Central memory CD8-positive, alpha-beta T cell (primary cell): ENCODE results near the gene IPO4.
A peak's percentile ranks its signal among the peaks of the same experiment; 100 is the strongest.

Source experiments
- ATAC-seq: fragments of 150-1000 bp; cut with Tn5 transposase; replicated peaks from 2 replicates; pipeline ENCODE4 v1.10.0; 2022; ENCODE audit warnings: mild to moderate bottlenecking, moderate FRiP score, moderate number of reproducible peaks; ENCODE audit not compliant: poor library complexity, severe bottlenecking; ENCODE audit errors: extremely low read depth
- DNase-seq, 2 donors: peaks; one replicate each; pipeline ENCODE4 v3.0.0; 2021; ENCODE audit warnings: low spot score in 2 of 2
- H3K27ac Mint-ChIP-seq: one replicate; pipeline ENCODE4 v1.8.0; 2022; ENCODE audit warnings: low read depth, mild to moderate bottlenecking, moderate library complexity, mixed read lengths
- H3K27me3 Mint-ChIP-seq: one replicate; pipeline ENCODE4 v1.8.0; 2022; ENCODE audit warnings: mixed read lengths
- H3K36me3 Mint-ChIP-seq: one replicate; pipeline ENCODE4 v1.8.0; 2022; ENCODE audit warnings: mild to moderate bottlenecking, moderate library complexity, mixed read lengths; ENCODE audit not compliant: insufficient read depth
- H3K4me1 Mint-ChIP-seq: one replicate; pipeline ENCODE4 v1.8.0; 2022; ENCODE audit warnings: mixed read lengths
- H3K4me3 Mint-ChIP-seq: one replicate; pipeline ENCODE4 v1.8.0; 2022; ENCODE audit warnings: mild to moderate bottlenecking, moderate library complexity, mixed read lengths
- H3K9me3 Mint-ChIP-seq: one replicate; pipeline ENCODE4 v1.8.0; 2022; ENCODE audit warnings: mixed read lengths

IPO4 gene

GRCh38 chr14:24132976-24133375 lies 55.6 kb downstream of the IPO4 start:
- Mint-ChIP-seq H3K4me3 (no peak overlapping the region), H3K4me1 (peaks cover 38% of the 10 kb centered on the region)

GRCh38 chr14:24132061-24132685 lies 56.4 kb downstream of the IPO4 start:
- Mint-ChIP-seq H3K27me3 (no peaks in the 10 kb centered on the region), H3K36me3 (peaks cover 9% of the 10 kb centered on the region), H3K9me3 (no peaks in the 10 kb centered on the region), H3K27ac (no peak overlapping the region), H3K4me1 (peaks cover 32% of the 10 kb centered on the region), H3K4me3 (peak overlapping the region; percentile 41)
- DNase-seq: no peak
- no peak for ATAC-seq

More at GRCh38 chr14:24132976-24133375, 55.6 kb downstream of the IPO4 start:
- no peak for DNase-seq
- Mint-ChIP-seq H3K27ac (no peak overlapping the region), H3K27me3 (no peaks in the 10 kb centered on the region), H3K36me3 (peaks cover 10% of the 10 kb centered on the region), H3K9me3 (no peaks in the 10 kb centered on the region)
- no peak for ATAC-seq

GRCh38 chr14:24131549-24131966 lies 57.1 kb downstream of the IPO4 start:
- H3K4me1 Mint-ChIP-seq: peaks cover 26% of the 10 kb centered on the region
- no peaks in the 10 kb centered on the region for H3K9me3 Mint-ChIP-seq
- DNase-seq: no peak
- H3K4me3 Mint-ChIP-seq: no peak overlapping the region
- H3K27me3 Mint-ChIP-seq: no peaks in the 10 kb centered on the region
- no peak for ATAC-seq
- peaks cover 3% of the 10 kb centered on the region for H3K36me3 Mint-ChIP-seq
- no peak overlapping the region for H3K27ac Mint-ChIP-seq

GRCh38 chr14:24130717-24131548 lies 57.7 kb downstream of the IPO4 start:
- H3K4me3 Mint-ChIP-seq: no peak overlapping the region
- no peaks in the 10 kb centered on the region for H3K27me3 Mint-ChIP-seq
- no peaks in the 10 kb centered on the region for H3K9me3 Mint-ChIP-seq
- H3K4me1 Mint-ChIP-seq: peaks cover 25% of the 10 kb centered on the region
- peaks cover 3% of the 10 kb centered on the region for H3K36me3 Mint-ChIP-seq
- DNase-seq (no peak), ATAC-seq (no peak)
- no peak overlapping the region for H3K27ac Mint-ChIP-seq

GRCh38 chr14:24130380-24130716 lies 58.3 kb downstream of the IPO4 start, which contains the start of gene FITM1:
FITM1 (plus strand) TSS chr14:24130659; CDS start chr14:24131564, 905 bp downstream.
- Mint-ChIP-seq H3K4me1 (peaks cover 20% of the 10 kb centered on the region), H3K27ac (no peak within 1 kb of the TSS), H3K27me3 (no peaks in the 10 kb centered on the region), H3K36me3 (peaks cover 3% of the 10 kb centered on the region), H3K4me3 (no peak within 1 kb of the TSS), H3K9me3 (no peaks in the 10 kb centered on the region)
- DNase-seq (no peak), ATAC-seq (no peak)
